GM15510 (cell line): ENCODE data around the gene CD34.

Experiments
- POLR2A ChIP-seq: IDR thresholded peaks from 3 replicates; pipeline ENCODE4 v1.6.1; 2011; ENCODE audit warnings: borderline replicate concordance; ENCODE audit not compliant: insufficient read length; ENCODE audit errors: extremely low read depth

CD34 gene

DNA sequence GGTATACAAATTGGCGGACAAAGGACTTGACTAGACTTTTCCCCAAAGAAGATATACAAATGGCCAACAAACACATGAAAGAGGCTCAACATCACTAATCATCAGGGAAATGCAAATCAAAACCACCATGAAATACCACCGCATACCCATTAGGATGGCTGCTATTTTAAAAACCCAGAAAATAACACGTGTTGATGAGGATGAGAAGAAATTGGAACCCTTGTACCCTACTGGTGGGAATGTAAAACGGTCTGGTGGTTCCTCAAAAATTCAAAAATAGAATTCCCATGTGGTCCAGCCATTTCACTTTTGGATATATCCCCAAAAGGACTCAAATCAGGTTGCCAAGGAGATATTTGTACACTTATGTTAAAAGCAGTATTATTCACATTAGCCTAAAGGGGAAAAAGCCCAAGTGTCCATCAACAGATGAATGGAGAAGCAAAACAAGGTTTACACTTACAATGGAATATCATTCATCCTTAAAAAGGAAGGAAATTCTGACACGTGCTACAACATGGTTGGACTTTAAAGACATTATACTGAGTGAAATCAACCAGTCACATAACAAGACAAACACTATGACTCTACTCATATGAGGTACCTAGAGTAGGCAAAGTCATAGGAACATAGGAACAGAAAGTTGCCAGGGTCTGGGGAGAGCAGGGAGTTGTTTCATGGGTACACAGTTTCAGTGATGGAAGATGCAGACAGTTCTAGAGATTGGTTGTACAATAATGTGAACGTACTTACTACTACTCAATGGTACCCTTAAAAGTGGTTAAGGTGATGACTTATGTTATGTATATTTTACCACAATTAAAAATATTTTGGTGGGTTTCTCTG is 17.0 kb downstream of the CD34 start:
- no peak for TF ChIP-seq POLR2A

GRCh38 chr1:207892764-207893163 is 18.2 kb downstream of the CD34 start:
- TF ChIP-seq POLR2A, result no peak

DNA sequence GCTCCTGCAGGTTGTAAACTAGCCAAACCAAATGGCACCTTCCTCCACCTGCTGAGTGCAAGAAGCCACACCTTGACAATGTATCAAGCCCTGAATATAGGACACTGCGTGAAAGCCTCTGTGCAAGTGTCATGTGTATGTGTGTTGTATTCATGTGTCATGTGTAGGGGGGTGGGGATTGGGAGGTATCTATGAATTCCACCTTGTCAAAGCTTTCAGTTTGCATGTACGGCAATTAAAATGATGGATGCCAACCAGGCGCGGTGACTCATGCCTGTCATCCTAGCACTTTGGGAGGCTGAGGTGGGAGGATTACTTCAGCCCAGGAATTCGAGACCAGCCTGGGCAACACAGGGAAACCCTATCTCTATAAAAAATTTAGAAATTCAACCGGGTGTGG is 19.8 kb downstream of the CD34 start:
- no peak for TF ChIP-seq POLR2A

GRCh38 chr1:207890136-207890738 is 20.7 kb downstream of the CD34 start:
- TF ChIP-seq POLR2A, result no peak

- TF ChIP-seq POLR2A, result no peak
Observed at GRCh38 chr1:207888652-207889051, 22.3 kb downstream of the CD34 start.

DNA sequence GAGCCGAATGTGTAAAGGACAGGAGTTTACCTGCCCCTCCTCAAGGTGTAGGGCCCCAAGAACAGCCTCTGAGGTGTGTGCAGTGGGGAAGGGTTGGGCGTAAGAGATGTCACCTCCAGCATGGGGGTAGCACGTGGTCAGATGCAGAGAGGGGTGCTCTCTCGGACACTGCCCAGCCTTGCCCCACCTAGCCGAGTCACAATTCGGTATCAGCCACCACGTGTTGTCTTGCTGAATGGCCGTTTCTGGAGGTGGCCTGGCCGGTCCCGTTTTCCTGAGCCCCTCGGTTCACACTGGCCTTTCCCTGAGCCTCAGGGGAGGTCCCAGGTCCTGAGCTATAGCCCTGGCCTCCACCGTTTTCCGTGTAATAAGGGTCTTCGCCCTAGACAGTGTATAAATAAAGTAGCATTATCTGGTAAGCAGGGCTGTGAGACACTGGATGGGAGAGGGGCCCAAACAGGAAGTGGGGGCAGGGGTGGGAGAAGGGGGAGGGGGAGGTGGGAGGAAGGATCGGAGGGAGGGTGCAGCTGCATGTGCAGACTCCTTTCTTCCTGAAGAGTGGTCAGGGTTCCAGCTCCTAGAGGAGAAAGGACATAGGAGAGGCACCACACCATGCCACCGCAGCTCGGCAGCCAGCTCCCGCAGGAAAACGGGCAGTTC is 23.3 kb downstream of the CD34 start:
- no peak for TF ChIP-seq POLR2A

DNA sequence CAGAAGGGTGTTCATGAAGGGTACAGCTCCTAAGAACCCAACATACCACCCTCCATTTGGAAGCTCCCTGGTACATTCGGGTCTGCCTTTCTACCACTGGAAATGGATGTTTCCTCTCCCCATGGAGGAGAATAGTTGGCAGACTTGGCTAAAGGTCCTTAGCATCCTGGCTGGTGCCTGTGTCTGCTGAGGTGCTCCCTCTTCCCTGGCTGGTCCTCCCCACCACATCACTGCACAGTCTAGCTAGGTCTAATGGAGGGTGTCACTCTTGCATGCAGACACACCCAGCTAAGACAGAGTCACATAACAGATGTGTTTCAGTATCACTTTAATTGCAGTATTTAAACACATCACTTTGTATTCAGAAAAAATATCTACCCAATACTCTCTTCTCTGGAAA is 24.7 kb downstream of the CD34 start:
- no peak for TF ChIP-seq POLR2A

GRCh38 chr1:207885129-207886032 is 25.5 kb downstream of the CD34 start:
- no peak for TF ChIP-seq POLR2A

GRCh38 chr1:207884266-207885029 is 26.5 kb downstream of the CD34 start:
- no peak for TF ChIP-seq POLR2A

- TF ChIP-seq POLR2A, result no peak
Observed at GRCh38 chr1:207883660-207884250, 27.2 kb downstream of the CD34 start.

DNA sequence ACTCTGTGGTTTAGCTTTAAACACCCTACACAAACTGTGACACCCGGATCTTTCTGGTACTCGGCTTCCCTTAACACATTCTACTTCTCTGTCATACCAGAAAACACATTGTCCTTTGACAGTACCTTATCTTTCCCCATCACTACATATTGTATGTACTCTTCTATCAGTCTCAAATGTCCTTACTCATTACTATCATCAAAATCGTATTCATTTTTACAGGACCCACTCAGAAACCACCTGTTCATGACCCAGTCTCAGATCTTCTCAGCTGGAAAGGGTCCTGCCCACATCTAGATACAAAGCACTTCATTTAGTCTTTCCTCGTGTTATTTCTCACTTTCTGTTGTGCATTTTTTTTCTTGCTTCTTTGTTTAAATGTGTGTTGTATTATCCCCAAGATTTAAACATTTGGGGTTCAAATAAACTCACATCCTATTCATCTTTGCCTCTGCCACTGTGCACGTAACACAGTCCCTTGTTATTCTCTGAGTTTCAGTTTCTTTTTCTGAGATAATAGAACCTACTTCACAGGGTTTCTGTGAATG is 27.7 kb downstream of the CD34 start:
- TF ChIP-seq POLR2A, result no peak

DNA sequence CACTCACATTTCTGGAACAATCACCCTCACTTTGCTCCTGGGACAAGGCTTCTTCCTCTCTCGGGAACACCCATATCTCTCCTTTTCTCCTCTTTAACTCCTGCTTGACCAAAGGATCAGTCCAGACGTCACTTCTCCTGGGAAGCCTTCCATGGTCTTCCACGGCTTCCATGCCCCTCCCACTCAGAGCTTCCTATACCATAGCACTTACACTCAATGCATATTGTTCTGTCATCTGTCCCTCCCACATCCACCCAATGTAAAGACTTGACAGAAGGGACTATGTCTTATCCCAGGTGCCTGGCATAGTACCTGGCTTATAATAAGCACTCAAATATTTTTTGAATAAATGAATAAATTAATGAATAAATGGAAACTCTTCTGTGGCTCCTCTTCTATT is 28.2 kb downstream of the CD34 start:
- TF ChIP-seq POLR2A, result no peak

GRCh38 chr1:207878939-207879338 is 32.0 kb downstream of the CD34 start:
- no peak for TF ChIP-seq POLR2A

GRCh38 chr1:207876131-207876530 is 34.8 kb downstream of the CD34 start:
- TF ChIP-seq POLR2A, result no peak

DNA sequence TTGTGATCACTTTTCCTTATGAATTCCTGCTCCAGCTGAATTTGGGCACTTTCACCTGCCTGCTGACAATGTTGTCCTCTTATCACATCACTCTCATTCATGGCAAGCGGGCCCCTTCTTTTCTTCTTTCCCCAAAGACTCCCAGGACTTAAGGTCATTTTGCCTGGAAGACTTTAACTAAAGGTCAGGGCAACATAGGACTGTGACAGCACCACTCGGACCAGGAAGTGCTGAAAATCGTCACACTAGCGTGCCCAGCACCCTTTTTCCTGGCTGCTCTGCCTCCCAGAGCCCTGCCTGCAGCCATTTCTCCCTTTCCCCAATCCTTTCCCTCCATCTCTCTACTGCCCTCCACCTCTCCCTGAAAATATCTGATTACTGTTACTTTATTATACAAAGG is 35.4 kb downstream of the CD34 start:
- no peak for TF ChIP-seq POLR2A
